Mesothelial cell of epicardium (in vitro differentiated cells): Measurements from ENCODE around the gene SYNE1. TPM values are rescaled to one million over a fixed set of nuclear protein-coding genes. Genes with fewer than 3 reads are reported as not detected.

Experiments used
- DNase-seq, 2 experiments: peaks; one replicate each; pipeline ENCODE4 v3.0.0; 2021; ENCODE audit warnings: low spot score in 2 of 2; ENCODE audit not compliant: unreplicated experiment in 2 of 2
- H3K27ac Mint-ChIP-seq: 2 replicates; pipeline ENCODE4 v1.8.0; 2021; ENCODE audit warnings: mixed read lengths
- H3K27me3 Mint-ChIP-seq: 2 replicates; pipeline ENCODE4 v1.8.0; 2021; ENCODE audit warnings: low read depth, mixed read lengths
- H3K36me3 Mint-ChIP-seq: 2 replicates; pipeline ENCODE4 v1.8.0; 2021; ENCODE audit warnings: mixed read lengths
- H3K4me1 Mint-ChIP-seq: 2 replicates; pipeline ENCODE4 v1.8.0; 2021; ENCODE audit warnings: mixed read lengths
- H3K4me3 Mint-ChIP-seq: 2 replicates; pipeline ENCODE4 v1.8.0; 2021; ENCODE audit warnings: mild to moderate bottlenecking, moderate library complexity, mixed read lengths
- H3K9me3 Mint-ChIP-seq: 2 replicates; pipeline ENCODE4 v1.8.0; 2021; ENCODE audit warnings: mixed read lengths
- CTCF ChIP-seq: fragments of 200-600 bp; sonication (generic); IDR thresholded peaks from one replicate; pipeline ENCODE4 v1.5.0; 2021; ENCODE audit warnings: antibody characterized with exemption; ENCODE audit not compliant: unreplicated experiment
- total RNA-seq: library from RNA; stranded (reverse); gene quantifications from 3 replicates; pipeline ENCODE4 v1.2.1, GENCODE V29; 2021

The SYNE1 gene
- total RNA-seq, 1 donor from 2014 or later = 60.5 TPM

- H3K4me3 Mint-ChIP-seq = no peak overlapping the region
- no peaks in the 10 kb centered on the region for H3K9me3 Mint-ChIP-seq
- DNase-seq = no peak
- no peak for TF ChIP-seq CTCF
- no peak overlapping the region for H3K27ac Mint-ChIP-seq
- peaks cover 42% of the 10 kb centered on the region for H3K36me3 Mint-ChIP-seq
- no peaks in the 10 kb centered on the region for H3K4me1 Mint-ChIP-seq
- H3K27me3 Mint-ChIP-seq = no peaks in the 10 kb centered on the region
These were observed 500.7 kb downstream of the SYNE1 start for GRCh38 chr6:152136449-152136825.

DNA sequence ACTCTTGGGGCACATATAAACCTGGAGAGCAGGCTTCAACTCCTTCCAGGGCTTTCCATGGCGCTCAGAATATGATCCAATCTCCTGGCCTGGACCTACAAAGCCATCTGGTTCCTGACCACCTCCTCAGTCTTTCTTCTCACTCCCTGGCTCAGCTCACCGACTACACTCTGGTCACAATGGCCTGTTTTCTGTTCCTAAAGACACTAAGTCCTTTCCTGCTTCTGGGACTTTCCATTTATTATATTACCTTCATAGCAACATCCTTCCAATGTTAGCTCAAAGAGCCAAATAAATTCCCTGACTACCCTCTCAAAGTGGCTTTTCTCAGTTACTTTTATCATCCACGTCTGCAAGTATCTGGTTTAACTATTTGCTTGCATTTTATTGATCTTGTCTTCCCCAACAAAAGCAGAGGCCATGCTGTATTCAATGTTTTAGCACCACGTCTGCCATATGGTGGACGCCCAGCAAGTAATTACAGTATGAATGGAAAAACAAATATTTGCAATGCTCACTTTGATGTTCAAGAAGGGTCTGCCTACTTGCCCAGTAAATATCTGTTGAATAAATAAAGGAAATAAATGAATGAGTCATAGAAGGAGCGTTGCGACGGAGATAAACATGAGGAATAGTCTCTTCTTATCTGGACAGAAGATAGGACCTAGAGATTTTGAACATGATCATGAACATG lies 501.3 kb downstream of the SYNE1 start:
- H3K4me1 Mint-ChIP-seq = no peaks in the 10 kb centered on the region
- H3K27me3 Mint-ChIP-seq = no peaks in the 10 kb centered on the region
- H3K36me3 Mint-ChIP-seq = peaks cover 42% of the 10 kb centered on the region
- no peak overlapping the region for H3K27ac Mint-ChIP-seq
- H3K4me3 Mint-ChIP-seq = no peak overlapping the region
- TF ChIP-seq CTCF = no peak
- DNase-seq = no peak
- H3K9me3 Mint-ChIP-seq = no peaks in the 10 kb centered on the region

- Mint-ChIP-seq H3K27ac (no peak overlapping the region), H3K9me3 (no peaks in the 10 kb centered on the region), H3K27me3 (no peaks in the 10 kb centered on the region), H3K4me3 (no peak overlapping the region), H3K36me3 (peaks cover 35% of the 10 kb centered on the region), H3K4me1 (peaks cover 8% of the 10 kb centered on the region)
- no peak for DNase-seq
- no peak for TF ChIP-seq CTCF
These were observed 506.7 kb downstream of the SYNE1 start for GRCh38 chr6:152130441-152130840.

- no peak for DNase-seq
- no peak for TF ChIP-seq CTCF
- Mint-ChIP-seq H3K36me3 (peaks cover 30% of the 10 kb centered on the region), H3K4me1 (peaks cover 8% of the 10 kb centered on the region), H3K27ac (peak overlapping the region; percentile 26), H3K9me3 (no peaks in the 10 kb centered on the region), H3K27me3 (no peaks in the 10 kb centered on the region), H3K4me3 (no peak overlapping the region)
These were observed 507.4 kb downstream of the SYNE1 start for GRCh38 chr6:152129691-152130151.

DNA sequence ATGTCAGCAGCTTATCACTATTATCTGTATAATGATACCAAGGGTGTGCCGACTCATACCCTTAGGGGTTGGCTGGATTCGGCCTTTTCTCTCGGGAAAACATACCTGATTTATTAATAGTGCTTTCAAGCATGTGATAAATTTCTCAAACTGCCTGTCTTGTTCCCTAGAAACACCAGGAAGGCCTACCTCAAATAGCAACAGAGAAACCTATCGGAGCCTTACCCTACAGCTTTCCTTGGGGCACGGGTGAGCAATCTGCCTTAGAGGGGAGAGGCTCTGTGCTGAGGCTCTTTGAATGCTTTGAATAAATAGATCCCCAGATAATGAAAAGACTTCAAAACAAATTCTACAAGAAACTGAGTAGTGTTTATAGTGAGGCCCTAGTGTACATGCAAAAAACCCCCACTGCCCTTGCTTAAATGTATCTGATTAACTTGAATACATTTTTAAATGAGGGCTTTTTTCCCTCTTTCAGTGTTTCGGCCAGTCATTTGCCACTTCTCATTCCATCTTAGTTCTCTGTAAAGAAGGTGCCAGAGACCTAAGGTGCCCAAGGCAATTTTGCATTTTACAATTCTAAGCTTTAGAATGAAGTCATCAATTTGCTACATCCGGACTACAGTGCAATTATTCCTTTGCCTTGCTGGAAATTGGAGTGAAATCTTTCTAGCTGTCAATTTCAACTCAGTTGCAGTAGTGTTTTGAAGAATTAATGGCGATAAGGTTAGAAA lies 509.6 kb downstream of the SYNE1 start:
- H3K4me3 Mint-ChIP-seq = no peak overlapping the region
- DNase-seq = no peak
- no peaks in the 10 kb centered on the region for H3K27me3 Mint-ChIP-seq
- peak overlapping the region; percentile 47 for H3K27ac Mint-ChIP-seq
- H3K4me1 Mint-ChIP-seq = peaks cover 8% of the 10 kb centered on the region
- no peaks in the 10 kb centered on the region for H3K9me3 Mint-ChIP-seq
- TF ChIP-seq CTCF = no peak
- H3K36me3 Mint-ChIP-seq = peaks cover 26% of the 10 kb centered on the region
